Pancreas (tissue), 10 donors: ENCODE results near the gene MDFIC. TPM values are rescaled to one million over a fixed set of nuclear protein-coding genes. Genes with fewer than 3 reads are reported as not detected.

Experiments
- ATAC-seq, 4 donors: fragments of 200-7000 bp; cut with Tn5 transposase; one replicate each; pipeline versions ENCODE4 v1.8.0 to v1.9.1; 2020; ENCODE audit warnings: mild to moderate bottlenecking in 4 of 4, moderate library complexity in 4 of 4
- DNase-seq, 6 donors: peaks; one replicate each; pipeline ENCODE4 v3.0.0-alpha.2; 2020
- FAIRE-seq: peaks from 2 replicates; lab custom pipeline; 2012; peaks lifted over from hg19 to GRCh38; lab: Jason Lieb, UNC
- H3K27ac ChIP-seq, 4 donors: fragments of 200-600 bp; sonication (generic); 1 replicate in 3 of 4; 2 replicates in 1 of 4; pipeline versions ENCODE4 v1.5.0 to v1.8.0; 2020
- H3K27me3 ChIP-seq, 4 donors: fragments of 200-600 bp; one replicate each; pipeline ENCODE4 v1.8.0; 2021
- H3K36me3 ChIP-seq, 3 donors: fragments of 200-600 bp; sonication (generic) in 1 of 3; one replicate each; pipeline versions ENCODE4 v1.5.0 to v1.8.0; 2020 to 2021
- H3K4me1 ChIP-seq, 3 donors: fragments of 200-600 bp; one replicate each; pipeline ENCODE4 v1.8.0; 2021
- H3K4me3 ChIP-seq, 4 donors: fragments of 200-600 bp; sonication (generic) in 2 of 4; one replicate each; pipeline versions ENCODE4 v1.5.0 to v1.8.0; 2020 to 2021
- H3K9me3 ChIP-seq, 4 donors: fragments of 200-600 bp; one replicate each; pipeline ENCODE4 v1.8.0; 2021
- CTCF ChIP-seq, 4 donors: fragments of 200-600 bp; sonication (generic) in 3 of 4; IDR thresholded peaks; one replicate each; pipeline versions ENCODE4 v1.5.0 to v1.8.0; 2021; ENCODE audit warnings: antibody characterized with exemption in 4 of 4
- WGBS, 2 donors: extraction: QIAGEN DNeasy Blood & Tissue Kit; methylation state at CpG; one replicate each; pipeline ENCODE4 v1.1.7; 2013; 5-methylcytosine and 5-hydroxymethylcytosine counted together
- intact Hi-C, 3 donors: fragments of 100-400 bp; cut with DNase I; formaldehyde crosslinking; loops; one replicate each; pipeline versions ENCODE4 v1.11.1 to v1.14.2; 2022
- polyA plus RNA-seq, 2 donors: library from polyadenylated mRNA; stranded (reverse); fragments of 200-250 nt; gene quantifications; one replicate each; pipeline ENCODE4 v1.2.3, GENCODE V29; 2013
- total RNA-seq, 6 donors: library from RNA; stranded (reverse); fragmentation: NEBNext Ultra II Directional in 4 of 6; extraction: Animal tissue kit (Norgen Biotek cat#: 25700) in 4 of 6; gene quantifications; one replicate each; pipeline versions ENCODE4 v1.2.1 to v1.2.4, GENCODE V29; 2021 to 2023
- donor health status: healthy with polysubstance abuse.
- donor health status: DM: no; HTN: no; CAD: no; lungs with moderate emphysema.
- donor health status: DM: no; HTN: no; CAD: no.
- donor health status: control.
- donor health status: control.
- donor health status: Bipolar disorder and iron deficiency.
- donor health status: DM: yes; HTN: yes; CAD: no.
- donor health status: DM: no; HTN: no; CAD: no.
- donor health status: DM: no; HTN: no; CAD: no.
- donor health status: DM: yes; HTN: yes; CAD: no.

The MDFIC gene
- total and polyA plus RNA-seq, 8 donors, result 3.1 to 12.3 (median 4.8) TPM

DNA sequence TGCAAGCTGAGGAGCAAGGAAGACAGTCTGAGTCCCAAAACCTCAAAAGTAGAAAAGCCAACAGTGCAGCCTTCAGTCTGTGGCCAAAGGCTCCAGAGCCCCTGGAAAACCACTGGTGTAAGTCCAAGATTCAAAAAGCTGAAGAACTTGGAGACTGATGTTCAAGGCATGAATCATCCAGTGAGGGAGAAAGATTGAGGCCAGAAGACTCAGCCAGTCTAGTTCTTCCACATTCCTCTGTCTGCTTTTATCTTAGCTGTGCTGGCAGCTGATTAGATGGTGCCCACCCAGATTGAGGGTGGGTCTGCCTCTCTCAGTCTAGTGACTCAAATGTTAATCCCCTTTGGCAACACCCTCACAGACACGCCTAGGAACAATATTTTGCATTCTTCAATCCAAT, 20.1 kb upstream of the MDFIC start:
- intact Hi-C loops, result no loop called here
- no peak for DNase-seq
- Histone ChIP-seq H3K4me1 (no peaks in the 10 kb centered on the region), H3K36me3 (no peaks in the 10 kb centered on the region), H3K27ac (no peak overlapping the region), H3K9me3 (no peaks in the 10 kb centered on the region), H3K27me3 (no peaks in the 10 kb centered on the region), H3K4me3 (no peak overlapping the region)
- no peak for ATAC-seq
- 64 to 84% methylated on average over 1 of the region's 1 CpG for WGBS, 2 donors
- TF ChIP-seq CTCF (IDR thresholded peaks at IDR 0.05), result no peak
- FAIRE-seq, result no peak

- ATAC-seq (no peak), DNase-seq (no peak), FAIRE-seq (no peak)
- H3K27ac ChIP-seq, result no peak overlapping the region
- no peaks in the 10 kb centered on the region for H3K36me3 ChIP-seq
- TF ChIP-seq CTCF (IDR thresholded peaks at IDR 0.05), result no peak
- no peaks in the 10 kb centered on the region for H3K4me1 ChIP-seq
- H3K4me3 ChIP-seq, result no peak overlapping the region
- WGBS, 2 donors, result 50 to 85% methylated on average over 2 of the region's 2 CpGs
- H3K9me3 ChIP-seq, result no peaks in the 10 kb centered on the region
- no peaks in the 10 kb centered on the region for H3K27me3 ChIP-seq
- intact Hi-C loops, result no loop called here
Observed at GRCh38 chr7:114903131-114903530, 18.8 kb upstream of the MDFIC start.

DNA sequence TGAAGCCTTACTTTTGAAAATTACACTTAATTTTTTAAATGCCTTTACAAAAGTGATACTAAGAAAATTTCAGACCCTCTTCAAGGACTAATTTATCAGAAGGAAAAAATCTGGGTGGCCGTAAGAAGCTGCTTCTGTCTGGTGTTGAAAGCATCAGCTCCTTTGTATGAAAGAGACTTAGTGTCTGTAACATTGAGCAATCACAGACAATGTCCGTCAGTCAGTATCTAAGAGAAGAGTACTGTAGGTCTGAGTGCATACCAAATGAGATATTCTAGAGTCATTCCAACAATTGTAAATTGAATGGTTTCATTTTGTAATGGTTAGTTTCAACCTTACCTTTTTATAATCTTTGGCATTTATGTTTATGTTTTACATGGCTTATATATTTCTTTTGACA, 11.1 kb upstream of the MDFIC start:
- no peak for TF ChIP-seq CTCF (IDR thresholded peaks at IDR 0.05)
- Histone ChIP-seq H3K27ac (no peak overlapping the region), H3K4me3 (no peak overlapping the region), H3K36me3 (no peaks in the 10 kb centered on the region), H3K9me3 (no peaks in the 10 kb centered on the region), H3K27me3 (no peaks in the 10 kb centered on the region), H3K4me1 (no peaks in the 10 kb centered on the region)
- intact Hi-C loops, result no loop called here
- FAIRE-seq (no peak), DNase-seq (no peak), ATAC-seq (no peak)
- 88 to 95% methylated on average over 2 of the region's 2 CpGs for WGBS, 2 donors

GRCh38 chr7:114911411-114911810, 10.5 kb upstream of the MDFIC start:
- FAIRE-seq, result no peak
- WGBS, 2 donors, result 77 to 78% methylated on average over 4 of the region's 4 CpGs
- H3K27me3 ChIP-seq, result no peaks in the 10 kb centered on the region
- DNase-seq, result no peak
- H3K4me1 ChIP-seq, result no peaks in the 10 kb centered on the region
- no peak for ATAC-seq
- no peak overlapping the region for H3K27ac ChIP-seq
- no peak overlapping the region for H3K4me3 ChIP-seq
- no peaks in the 10 kb centered on the region for H3K9me3 ChIP-seq
- TF ChIP-seq CTCF (IDR thresholded peaks at IDR 0.05), result no peak
- intact Hi-C loops, result no loop called here
- no peaks in the 10 kb centered on the region for H3K36me3 ChIP-seq

DNA sequence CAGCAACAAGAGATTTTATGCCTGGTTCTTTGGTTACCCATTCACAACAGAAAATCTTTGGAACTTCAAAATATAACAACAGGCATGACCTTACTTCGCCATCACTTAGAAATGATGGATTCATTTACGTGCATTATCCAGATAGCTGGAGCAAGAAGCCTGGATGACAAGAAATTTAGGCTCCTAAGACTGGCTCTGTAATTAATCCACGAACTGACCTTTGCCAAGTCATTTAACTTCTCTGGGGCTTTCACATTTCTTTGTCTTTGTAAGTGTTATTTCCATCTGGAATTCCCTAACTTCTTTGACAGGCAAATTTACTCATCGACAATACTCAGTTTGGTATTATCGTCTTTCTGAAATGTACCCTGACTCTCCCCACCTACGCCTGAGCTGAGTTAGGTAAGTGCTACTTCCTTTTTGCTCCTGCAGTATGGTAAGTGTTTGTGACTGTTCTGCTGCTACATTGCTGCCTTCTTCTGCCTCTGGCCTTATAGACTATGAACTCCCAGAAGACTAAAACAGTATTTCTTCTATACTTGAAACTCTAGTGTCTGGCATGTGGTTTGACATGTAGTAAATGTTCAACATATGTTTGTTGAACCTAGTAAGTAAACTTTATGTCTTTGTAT, 5.5 kb upstream of the MDFIC start:
- no peak for FAIRE-seq
- Histone ChIP-seq H3K9me3 (no peaks in the 10 kb centered on the region), H3K4me1 (no peaks in the 10 kb centered on the region), H3K36me3 (no peaks in the 10 kb centered on the region), H3K4me3 (no peak overlapping the region), H3K27ac (no peak overlapping the region), H3K27me3 (no peaks in the 10 kb centered on the region)
- no peak for ATAC-seq
- no peak for TF ChIP-seq CTCF (IDR thresholded peaks at IDR 0.05)
- 79 to 85% methylated on average over 6 of the region's 6 CpGs for WGBS, 2 donors
- intact Hi-C loops, result no loop called here
- DNase-seq, result no peak
